HEK293 (cell line): ENCODE measurements around the gene STARD3.
A peak's percentile ranks its signal among the peaks of the same experiment; 100 is the strongest.

Source experiments
- ELK4 ChIP-seq: IDR thresholded peaks from 2 replicates; pipeline ENCODE4 v1.6.1; 2011; ENCODE audit warnings: mild to moderate bottlenecking, low read depth, low read length, borderline replicate concordance
- FEZF1 ChIP-seq: fragments of 450-650 bp; formaldehyde crosslinking; IDR thresholded peaks from 2 replicates; pipeline ENCODE4 v1.5.1; 2016; ENCODE audit warnings: missing biosample characterization, missing genetic modification characterization
- HOXD13 ChIP-seq: sonication (generic); formaldehyde crosslinking; IDR thresholded peaks from 2 replicates; pipeline ENCODE4 v1.8.0; 2022; ENCODE audit warnings: missing genetic modification reagents, borderline replicate concordance
- KLF1 ChIP-seq: fragments of 450-650 bp; formaldehyde crosslinking; IDR thresholded peaks from 2 replicates; pipeline ENCODE4 v1.5.1; 2016; ENCODE audit warnings: missing biosample characterization, missing genetic modification characterization
- MZF1 ChIP-seq: fragments of 450-650 bp; formaldehyde crosslinking; IDR thresholded peaks from 2 replicates; pipeline ENCODE4 v1.5.1; 2017; ENCODE audit warnings: missing biosample characterization, missing genetic modification characterization, borderline replicate concordance
- PRDM6 ChIP-seq: fragments of 450-650 bp; formaldehyde crosslinking; IDR thresholded peaks from 2 replicates; pipeline ENCODE4 v1.5.1; 2017; ENCODE audit warnings: missing biosample characterization, missing genetic modification characterization
- SALL2 ChIP-seq: fragments of 450-650 bp; formaldehyde crosslinking; IDR thresholded peaks from 2 replicates; pipeline ENCODE4 v1.5.0; 2017; ENCODE audit warnings: missing biosample characterization, mild to moderate bottlenecking, missing genetic modification characterization, borderline replicate concordance
- WT1 ChIP-seq: fragments of 450-650 bp; formaldehyde crosslinking; IDR thresholded peaks from 2 replicates; pipeline ENCODE4 v1.5.1; 2016; ENCODE audit warnings: missing biosample characterization, missing genetic modification characterization
- YY2 ChIP-seq: fragments of 450-650 bp; formaldehyde crosslinking; IDR thresholded peaks from 2 replicates; pipeline ENCODE4 v1.5.1; 2016; ENCODE audit warnings: missing biosample characterization, missing genetic modification characterization
- ZFHX2 ChIP-seq: fragments of 450-650 bp; formaldehyde crosslinking; conservative IDR thresholded peaks from 2 replicates; pipeline ENCODE4 v1.5.1; 2016; ENCODE audit warnings: missing biosample characterization, missing genetic modification characterization
- ZFP37 ChIP-seq: fragments of 450-650 bp; formaldehyde crosslinking; IDR thresholded peaks from 2 replicates; pipeline ENCODE4 v1.5.1; 2016; ENCODE audit warnings: missing biosample characterization, missing genetic modification characterization
- ZFP69B ChIP-seq: fragments of 450-650 bp; formaldehyde crosslinking; IDR thresholded peaks from 2 replicates; pipeline ENCODE4 v1.5.1; 2016; ENCODE audit warnings: missing biosample characterization, missing genetic modification characterization
- ZIC2 ChIP-seq: fragments of 450-650 bp; formaldehyde crosslinking; IDR thresholded peaks from 2 replicates; pipeline ENCODE4 v1.5.1; 2016; ENCODE audit warnings: missing biosample characterization, missing genetic modification characterization
- ZNF140 ChIP-seq: fragments of 450-650 bp; formaldehyde crosslinking; IDR thresholded peaks from 2 replicates; pipeline ENCODE4 v1.5.1; 2016; ENCODE audit warnings: missing biosample characterization, missing genetic modification characterization
- ZNF18 ChIP-seq: fragments of 450-650 bp; formaldehyde crosslinking; IDR thresholded peaks from 2 replicates; pipeline ENCODE4 v1.5.1; 2016; ENCODE audit warnings: missing biosample characterization, missing genetic modification characterization
- ZNF223 ChIP-seq: fragments of 450-650 bp; formaldehyde crosslinking; IDR thresholded peaks from 2 replicates; pipeline ENCODE4 v1.5.1; 2016; ENCODE audit warnings: missing biosample characterization, missing genetic modification characterization
- ZNF335 ChIP-seq: fragments of 450-650 bp; formaldehyde crosslinking; conservative IDR thresholded peaks from 2 replicates; pipeline ENCODE4 v1.5.1; 2016; ENCODE audit warnings: missing biosample characterization, missing genetic modification characterization
- ZNF366 ChIP-seq: fragments of 450-650 bp; formaldehyde crosslinking; conservative IDR thresholded peaks from 2 replicates; pipeline ENCODE4 v1.5.1; 2016; ENCODE audit warnings: missing biosample characterization, missing genetic modification characterization
- ZNF37A ChIP-seq: fragments of 450-650 bp; IDR thresholded peaks from 2 replicates; pipeline ENCODE4 v1.5.1; 2018; ENCODE audit warnings: missing biosample characterization, missing genetic modification characterization
- ZNF433 ChIP-seq: fragments of 450-650 bp; formaldehyde crosslinking; IDR thresholded peaks from 2 replicates; pipeline ENCODE4 v1.5.1; 2016; ENCODE audit warnings: missing biosample characterization, missing genetic modification characterization, low read depth
- ZNF473 ChIP-seq: fragments of 450-650 bp; formaldehyde crosslinking; IDR thresholded peaks from 2 replicates; pipeline ENCODE4 v1.5.1; 2017; ENCODE audit warnings: missing biosample characterization, missing genetic modification characterization
- ZNF621 ChIP-seq: fragments of 450-650 bp; formaldehyde crosslinking; IDR thresholded peaks from 2 replicates; pipeline ENCODE4 v1.5.1; 2017; ENCODE audit warnings: missing biosample characterization, missing genetic modification characterization
- ZNF623 ChIP-seq: fragments of 450-650 bp; formaldehyde crosslinking; IDR thresholded peaks from 2 replicates; pipeline ENCODE4 v1.5.1; 2016; ENCODE audit warnings: missing biosample characterization, missing genetic modification characterization
- ZNF624 ChIP-seq: fragments of 450-650 bp; formaldehyde crosslinking; IDR thresholded peaks from 2 replicates; pipeline ENCODE4 v1.5.1; 2017; ENCODE audit warnings: missing biosample characterization, missing genetic modification characterization
- ZNF629 ChIP-seq: fragments of 450-650 bp; formaldehyde crosslinking; IDR thresholded peaks from 2 replicates; pipeline ENCODE4 v1.5.1; 2017; ENCODE audit warnings: missing biosample characterization, missing genetic modification characterization
- ZNF654 ChIP-seq: fragments of 450-650 bp; formaldehyde crosslinking; IDR thresholded peaks from 2 replicates; pipeline ENCODE4 v1.5.1; 2016; ENCODE audit warnings: low read depth, missing biosample characterization, missing genetic modification characterization
- ZNF677 ChIP-seq: fragments of 450-650 bp; IDR thresholded peaks from 2 replicates; pipeline ENCODE4 v1.5.0; 2018; ENCODE audit warnings: missing biosample characterization, mild to moderate bottlenecking, missing genetic modification characterization, moderate library complexity
- ZNF747 ChIP-seq: fragments of 450-650 bp; formaldehyde crosslinking; IDR thresholded peaks from 2 replicates; pipeline ENCODE4 v1.5.1; 2016; ENCODE audit warnings: missing biosample characterization, missing genetic modification characterization
- TF ChIP-seq, protein P1 (sequence below): fragments of 450-650 bp; formaldehyde crosslinking; IDR thresholded peaks from 2 replicates; pipeline ENCODE4 v1.5.1; 2016; ENCODE audit warnings: missing biosample characterization, missing genetic modification characterization
- TF ChIP-seq, protein P2 (sequence below): fragments of 450-650 bp; formaldehyde crosslinking; IDR thresholded peaks from 2 replicates; pipeline ENCODE4; 2016; ENCODE audit warnings: missing biosample characterization, missing genetic modification characterization
- TF ChIP-seq, protein P3 (sequence below): fragments of 450-650 bp; formaldehyde crosslinking; IDR thresholded peaks from 2 replicates; pipeline ENCODE4 v1.5.1; 2017; ENCODE audit warnings: missing biosample characterization, missing genetic modification characterization

STARD3 gene

DNA sequence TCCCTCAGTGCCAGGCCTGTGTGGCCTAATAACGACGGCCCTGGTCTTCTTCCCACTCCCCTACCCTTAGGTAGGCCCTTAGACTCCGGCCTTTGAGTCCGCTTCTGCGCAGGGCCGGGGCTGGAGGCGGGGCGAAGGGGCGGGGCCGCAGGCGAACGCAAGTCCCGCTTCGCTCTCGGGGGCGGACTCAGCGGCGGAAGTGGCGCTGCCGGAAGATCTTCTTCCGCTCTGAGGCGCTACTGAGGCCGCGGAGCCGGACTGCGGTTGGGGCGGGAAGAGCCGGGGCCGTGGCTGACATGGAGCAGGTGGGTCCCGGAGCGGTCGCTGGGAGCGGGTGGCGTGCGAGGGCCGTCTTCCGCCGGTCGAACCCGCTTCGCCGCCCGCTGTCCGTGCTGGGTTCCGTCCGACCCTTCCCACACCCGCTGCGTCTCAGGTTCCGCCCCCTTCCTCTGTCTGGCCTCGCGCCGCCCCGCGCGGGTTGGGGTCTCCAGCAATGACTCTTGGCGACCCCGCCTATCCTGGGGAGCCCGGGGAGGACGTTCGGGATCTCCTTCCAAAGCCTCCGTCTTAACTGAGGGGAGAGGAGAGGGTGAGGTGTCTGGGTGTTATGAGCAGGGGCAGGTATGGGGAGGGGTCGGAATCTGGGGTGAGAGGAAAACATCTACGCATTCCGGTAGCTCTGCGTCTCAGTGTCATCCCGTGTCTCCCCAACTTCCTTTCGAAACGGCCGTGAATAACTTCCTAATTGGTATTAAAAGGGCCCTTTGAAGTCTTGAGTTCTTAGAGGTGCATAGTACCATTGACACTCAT is at the start of gene STARD3 (continued):
- no peak for TF ChIP-seq ZNF623 (tag by site-specific recombination)
- TF ChIP-seq, protein P1, sequence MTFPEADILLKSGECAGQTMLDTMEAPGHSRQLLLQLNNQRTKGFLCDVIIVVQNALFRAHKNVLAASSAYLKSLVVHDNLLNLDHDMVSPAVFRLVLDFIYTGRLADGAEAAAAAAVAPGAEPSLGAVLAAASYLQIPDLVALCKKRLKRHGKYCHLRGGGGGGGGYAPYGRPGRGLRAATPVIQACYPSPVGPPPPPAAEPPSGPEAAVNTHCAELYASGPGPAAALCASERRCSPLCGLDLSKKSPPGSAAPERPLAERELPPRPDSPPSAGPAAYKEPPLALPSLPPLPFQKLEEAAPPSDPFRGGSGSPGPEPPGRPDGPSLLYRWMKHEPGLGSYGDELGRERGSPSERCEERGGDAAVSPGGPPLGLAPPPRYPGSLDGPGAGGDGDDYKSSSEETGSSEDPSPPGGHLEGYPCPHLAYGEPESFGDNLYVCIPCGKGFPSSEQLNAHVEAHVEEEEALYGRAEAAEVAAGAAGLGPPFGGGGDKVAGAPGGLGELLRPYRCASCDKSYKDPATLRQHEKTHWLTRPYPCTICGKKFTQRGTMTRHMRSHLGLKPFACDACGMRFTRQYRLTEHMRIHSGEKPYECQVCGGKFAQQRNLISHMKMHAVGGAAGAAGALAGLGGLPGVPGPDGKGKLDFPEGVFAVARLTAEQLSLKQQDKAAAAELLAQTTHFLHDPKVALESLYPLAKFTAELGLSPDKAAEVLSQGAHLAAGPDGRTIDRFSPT (tag by site-specific recombination): no peak
- TF ChIP-seq ZNF140 (tag by site-specific recombination): no peak; the same call in 1 of the 2 replicates
- TF ChIP-seq ZNF37A (tag by site-specific recombination): no peak
- TF ChIP-seq ZFP69B (tag by site-specific recombination): peak; percentile 90
- peak; percentile 34; the same call in 1 of the 2 replicates for TF ChIP-seq WT1 (tag by site-specific recombination)
- peak; percentile 71 for TF ChIP-seq ZNF335 (tag by site-specific recombination)
- peak; percentile 68 for TF ChIP-seq KLF1 (tag by site-specific recombination)
- TF ChIP-seq, protein P2, sequence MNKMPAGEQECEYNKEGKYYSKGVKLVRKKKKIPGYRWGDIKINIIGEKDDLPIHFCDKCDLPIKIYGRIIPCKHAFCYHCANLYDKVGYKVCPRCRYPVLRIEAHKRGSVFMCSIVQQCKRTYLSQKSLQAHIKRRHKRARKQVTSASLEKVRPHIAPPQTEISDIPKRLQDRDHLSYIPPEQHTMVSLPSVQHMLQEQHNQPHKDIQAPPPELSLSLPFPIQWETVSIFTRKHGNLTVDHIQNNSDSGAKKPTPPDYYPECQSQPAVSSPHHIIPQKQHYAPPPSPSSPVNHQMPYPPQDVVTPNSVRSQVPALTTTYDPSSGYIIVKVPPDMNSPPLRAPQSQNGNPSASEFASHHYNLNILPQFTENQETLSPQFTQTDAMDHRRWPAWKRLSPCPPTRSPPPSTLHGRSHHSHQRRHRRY (tag by site-specific recombination): no peak
- no peak for TF ChIP-seq HOXD13 (CRISPR knock-in tag)
- TF ChIP-seq ZNF223 (tag by site-specific recombination): no peak
- TF ChIP-seq ZFP37 (tag by site-specific recombination): peak; percentile 67
- no peak for TF ChIP-seq FEZF1 (tag by site-specific recombination)
- TF ChIP-seq PRDM6 (tag by site-specific recombination): no peak
- TF ChIP-seq YY2 (tag by site-specific recombination): peak; percentile 70; the same call in 1 of the 2 replicates
- TF ChIP-seq ZNF366 (tag by site-specific recombination): no peak
- no peak for TF ChIP-seq ZNF473 (tag by site-specific recombination)
- TF ChIP-seq ZIC2: peak; percentile 28; the same call in 1 of the 2 replicates
- TF ChIP-seq ZFHX2: peak; percentile 66
- TF ChIP-seq ZNF677 (tag by site-specific recombination): no peak
- no peak for TF ChIP-seq ZNF654 (tag by site-specific recombination)
- TF ChIP-seq ELK4: no peak
- no peak for TF ChIP-seq ZNF18 (tag by site-specific recombination)
- TF ChIP-seq, protein P3, sequence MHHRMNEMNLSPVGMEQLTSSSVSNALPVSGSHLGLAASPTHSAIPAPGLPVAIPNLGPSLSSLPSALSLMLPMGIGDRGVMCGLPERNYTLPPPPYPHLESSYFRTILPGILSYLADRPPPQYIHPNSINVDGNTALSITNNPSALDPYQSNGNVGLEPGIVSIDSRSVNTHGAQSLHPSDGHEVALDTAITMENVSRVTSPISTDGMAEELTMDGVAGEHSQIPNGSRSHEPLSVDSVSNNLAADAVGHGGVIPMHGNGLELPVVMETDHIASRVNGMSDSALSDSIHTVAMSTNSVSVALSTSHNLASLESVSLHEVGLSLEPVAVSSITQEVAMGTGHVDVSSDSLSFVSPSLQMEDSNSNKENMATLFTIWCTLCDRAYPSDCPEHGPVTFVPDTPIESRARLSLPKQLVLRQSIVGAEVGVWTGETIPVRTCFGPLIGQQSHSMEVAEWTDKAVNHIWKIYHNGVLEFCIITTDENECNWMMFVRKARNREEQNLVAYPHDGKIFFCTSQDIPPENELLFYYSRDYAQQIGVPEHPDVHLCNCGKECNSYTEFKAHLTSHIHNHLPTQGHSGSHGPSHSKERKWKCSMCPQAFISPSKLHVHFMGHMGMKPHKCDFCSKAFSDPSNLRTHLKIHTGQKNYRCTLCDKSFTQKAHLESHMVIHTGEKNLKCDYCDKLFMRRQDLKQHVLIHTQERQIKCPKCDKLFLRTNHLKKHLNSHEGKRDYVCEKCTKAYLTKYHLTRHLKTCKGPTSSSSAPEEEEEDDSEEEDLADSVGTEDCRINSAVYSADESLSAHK (tag by site-specific recombination): peak; percentile 58; the same call in 1 of the 2 replicates
- TF ChIP-seq ZNF629 (tag by site-specific recombination): peak; percentile 71
- no peak for TF ChIP-seq ZNF621 (tag by site-specific recombination)
- no peak for TF ChIP-seq SALL2 (tag by site-specific recombination)
- TF ChIP-seq ZNF624 (tag by site-specific recombination): no peak
- TF ChIP-seq ZNF747: no peak
- TF ChIP-seq ZNF433 (tag by site-specific recombination): no peak
- no peak for TF ChIP-seq MZF1
